Subcutaneous adipose tissue (tissue), 4 donors: ENCODE results near the gene UBE2L3. TPM values are rescaled to one million over a fixed set of nuclear protein-coding genes. Genes with fewer than 3 reads are reported as not detected.

Experiments
- total RNA-seq, 4 donors: library from RNA; depleted of rRNA; stranded (reverse); fragments of >200 nt; gene quantifications; one replicate each; pipeline ENCODE4 v1.1.0, GENCODE V29; 2016
- TF ChIP-seq, protein P1 (sequence below): fragments of 450-650 bp; IDR thresholded peaks from one replicate; pipeline ENCODE4 v1.5.1; 2016; ENCODE audit warnings: low read depth, mild to moderate bottlenecking, control low read depth, antibody characterized with exemption, moderate library complexity

Gene UBE2L3
- total RNA-seq, 4 donors from 2014 or later: 28.4 to 58.7 (median 31.9) TPM

DNA sequence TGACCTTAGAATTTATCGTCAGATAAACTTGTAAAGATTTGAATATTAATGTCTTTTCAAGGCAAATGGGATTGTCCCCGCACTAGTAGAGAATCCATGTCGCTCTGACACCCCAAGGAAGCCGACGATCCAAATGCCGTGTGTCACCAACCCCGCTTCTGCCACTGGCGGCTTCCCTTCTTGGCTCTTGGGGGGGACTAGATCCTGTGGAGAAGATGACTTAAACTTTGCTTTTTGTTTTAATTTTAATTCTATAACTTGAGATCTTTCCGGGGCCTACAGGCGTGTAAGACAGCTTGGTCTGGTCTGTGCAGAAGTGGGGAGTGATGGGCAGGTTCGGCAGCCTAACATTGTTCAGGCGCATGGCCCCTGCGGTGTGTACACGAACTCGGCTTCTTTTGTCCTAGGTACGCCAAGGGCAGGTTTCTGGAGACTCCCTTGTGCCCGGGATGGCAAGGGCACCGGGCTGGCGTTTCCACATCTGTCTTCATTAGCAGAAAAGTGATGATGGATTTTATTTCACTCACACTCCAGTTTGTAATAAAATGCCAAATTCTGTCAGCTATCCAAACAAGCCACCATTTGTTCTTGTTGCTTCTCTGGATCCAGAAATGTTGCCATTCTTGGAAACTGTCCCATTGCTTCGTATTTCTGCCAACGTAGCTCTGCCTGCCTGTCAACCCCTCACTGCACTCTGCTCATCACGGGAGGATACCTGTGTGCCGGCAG lies 55.6 kb downstream of the UBE2L3 start:
- TF ChIP-seq, protein P1, sequence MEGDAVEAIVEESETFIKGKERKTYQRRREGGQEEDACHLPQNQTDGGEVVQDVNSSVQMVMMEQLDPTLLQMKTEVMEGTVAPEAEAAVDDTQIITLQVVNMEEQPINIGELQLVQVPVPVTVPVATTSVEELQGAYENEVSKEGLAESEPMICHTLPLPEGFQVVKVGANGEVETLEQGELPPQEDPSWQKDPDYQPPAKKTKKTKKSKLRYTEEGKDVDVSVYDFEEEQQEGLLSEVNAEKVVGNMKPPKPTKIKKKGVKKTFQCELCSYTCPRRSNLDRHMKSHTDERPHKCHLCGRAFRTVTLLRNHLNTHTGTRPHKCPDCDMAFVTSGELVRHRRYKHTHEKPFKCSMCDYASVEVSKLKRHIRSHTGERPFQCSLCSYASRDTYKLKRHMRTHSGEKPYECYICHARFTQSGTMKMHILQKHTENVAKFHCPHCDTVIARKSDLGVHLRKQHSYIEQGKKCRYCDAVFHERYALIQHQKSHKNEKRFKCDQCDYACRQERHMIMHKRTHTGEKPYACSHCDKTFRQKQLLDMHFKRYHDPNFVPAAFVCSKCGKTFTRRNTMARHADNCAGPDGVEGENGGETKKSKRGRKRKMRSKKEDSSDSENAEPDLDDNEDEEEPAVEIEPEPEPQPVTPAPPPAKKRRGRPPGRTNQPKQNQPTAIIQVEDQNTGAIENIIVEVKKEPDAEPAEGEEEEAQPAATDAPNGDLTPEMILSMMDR: no peak

DNA sequence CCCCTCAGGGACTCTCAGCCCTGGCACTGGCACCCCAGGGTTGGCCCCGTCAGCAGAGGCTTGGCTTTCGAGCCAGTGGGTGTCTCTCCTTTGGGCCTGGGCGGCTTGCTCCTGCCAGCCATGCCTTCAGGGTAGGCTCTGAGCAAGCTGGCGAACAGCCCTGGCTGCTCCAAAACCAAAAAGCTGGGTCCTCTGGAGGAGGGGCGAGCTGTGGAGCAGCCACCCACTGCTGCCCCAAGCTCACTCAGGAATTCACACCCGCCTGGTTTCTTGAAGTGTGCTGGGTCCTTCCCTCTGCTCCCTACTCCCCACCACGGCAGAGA lies 56.1 kb downstream of the UBE2L3 start:
- TF ChIP-seq, protein P1: no peak

DNA sequence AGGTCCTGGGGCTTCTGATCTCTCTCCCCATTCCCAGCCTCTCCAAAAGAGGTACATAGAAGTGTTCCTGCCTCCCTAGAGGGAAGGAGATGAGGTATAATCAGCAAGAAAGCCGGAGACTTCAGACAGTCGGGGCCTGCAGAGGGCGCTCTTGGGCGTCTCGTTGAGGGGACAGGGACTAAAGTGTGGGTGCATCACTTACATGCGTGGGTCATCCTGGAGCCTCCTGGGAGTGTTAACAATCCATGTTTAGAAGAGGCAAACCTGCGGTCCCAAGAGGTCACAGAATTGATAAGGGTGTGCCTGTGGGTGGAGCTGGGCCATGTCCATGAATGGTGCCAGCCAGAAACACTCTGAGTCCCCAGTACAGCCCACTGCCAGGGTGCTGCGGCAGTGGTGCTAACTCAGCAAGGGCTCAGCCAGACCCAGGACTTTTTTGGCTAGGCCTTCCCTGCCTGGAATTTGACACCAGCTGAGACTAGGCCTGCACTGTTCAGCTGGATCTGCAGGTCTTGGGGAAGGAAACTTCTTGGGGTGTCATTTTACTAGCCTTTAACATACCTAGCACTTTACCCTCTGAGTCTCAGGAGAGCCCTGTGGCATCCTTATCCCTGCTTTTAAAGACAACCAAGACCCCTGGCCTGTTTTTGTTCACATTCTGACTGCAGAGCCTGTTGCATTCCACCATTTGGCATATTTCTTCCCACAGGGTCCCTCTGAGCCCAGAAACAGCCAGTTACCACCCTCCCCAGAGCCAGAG lies 56.8 kb downstream of the UBE2L3 start:
- TF ChIP-seq, protein P1: no peak

GRCh38 chr22:21624880-21625791 lies 57.6 kb downstream of the UBE2L3 start:
- TF ChIP-seq, protein P1: no peak

DNA sequence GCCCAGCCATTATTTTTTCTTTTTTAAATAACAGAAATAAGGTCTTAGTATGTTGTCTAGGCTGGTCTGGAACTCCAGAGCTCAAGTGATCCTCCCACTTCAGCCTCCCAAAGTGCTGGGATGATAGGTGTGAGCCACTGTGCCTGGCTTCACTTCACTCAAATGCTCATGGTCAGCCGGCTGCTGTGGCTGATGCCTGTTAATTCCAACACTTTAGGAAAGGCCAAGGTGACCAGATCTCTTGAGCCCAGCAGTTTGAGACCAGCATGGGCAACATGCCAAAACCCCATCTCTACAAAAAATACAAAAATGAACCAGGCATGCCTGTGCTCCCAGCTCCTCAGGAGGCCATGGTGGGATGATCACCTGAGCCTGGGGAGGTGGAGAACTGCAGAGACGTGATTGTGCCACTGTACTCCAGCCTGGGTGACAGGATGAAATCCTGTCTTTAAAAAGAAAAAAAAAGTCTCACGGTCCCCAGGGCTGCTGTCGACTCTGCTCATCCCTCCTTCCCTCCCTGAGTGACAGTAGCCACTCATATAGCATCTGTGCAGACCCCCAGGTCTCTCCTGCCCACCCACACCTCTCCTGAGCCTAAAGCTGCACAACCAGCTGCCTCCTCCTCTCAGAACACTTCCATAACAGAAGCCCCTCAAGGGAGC lies 58.7 kb downstream of the UBE2L3 start:
- TF ChIP-seq, protein P1: no peak

DNA sequence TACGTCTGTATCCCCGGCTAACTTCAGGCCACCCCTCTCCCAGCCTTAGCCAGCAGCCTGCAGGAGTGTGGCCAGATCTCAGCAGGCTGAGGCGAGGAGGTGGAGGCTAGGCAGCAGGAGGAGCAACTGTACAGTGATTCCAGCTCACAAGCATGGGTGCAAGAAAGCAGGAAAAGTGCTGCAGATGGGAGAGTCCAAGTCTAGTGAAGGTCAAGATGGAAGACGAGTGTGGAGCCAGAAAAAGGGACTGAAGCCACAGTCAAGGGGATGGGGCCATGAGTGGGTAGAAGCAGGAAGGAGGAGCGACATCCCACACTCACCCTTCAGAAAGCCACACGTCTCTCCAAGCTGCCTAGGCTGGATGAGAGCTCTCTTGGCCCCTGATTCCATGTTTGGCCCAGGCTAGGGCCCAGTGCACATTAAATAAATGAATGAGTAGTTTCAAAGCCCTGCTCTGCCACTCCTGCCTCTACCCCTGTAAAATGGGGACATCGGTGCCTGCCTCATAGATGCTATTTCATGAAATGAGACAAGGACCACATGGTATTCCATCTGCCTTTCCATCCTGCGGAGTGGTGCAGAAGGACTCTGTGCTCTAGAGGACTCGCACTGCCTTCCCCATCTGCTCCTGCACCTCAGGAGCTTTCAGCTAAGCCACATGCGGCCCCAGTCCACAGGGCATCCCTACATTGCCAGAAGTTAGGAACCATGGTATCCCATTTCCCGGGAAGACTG lies 59.4 kb downstream of the UBE2L3 start:
- TF ChIP-seq, protein P1: no peak
